ENCODE results near the gene LRRC47.

LRRC47 gene

DNA sequence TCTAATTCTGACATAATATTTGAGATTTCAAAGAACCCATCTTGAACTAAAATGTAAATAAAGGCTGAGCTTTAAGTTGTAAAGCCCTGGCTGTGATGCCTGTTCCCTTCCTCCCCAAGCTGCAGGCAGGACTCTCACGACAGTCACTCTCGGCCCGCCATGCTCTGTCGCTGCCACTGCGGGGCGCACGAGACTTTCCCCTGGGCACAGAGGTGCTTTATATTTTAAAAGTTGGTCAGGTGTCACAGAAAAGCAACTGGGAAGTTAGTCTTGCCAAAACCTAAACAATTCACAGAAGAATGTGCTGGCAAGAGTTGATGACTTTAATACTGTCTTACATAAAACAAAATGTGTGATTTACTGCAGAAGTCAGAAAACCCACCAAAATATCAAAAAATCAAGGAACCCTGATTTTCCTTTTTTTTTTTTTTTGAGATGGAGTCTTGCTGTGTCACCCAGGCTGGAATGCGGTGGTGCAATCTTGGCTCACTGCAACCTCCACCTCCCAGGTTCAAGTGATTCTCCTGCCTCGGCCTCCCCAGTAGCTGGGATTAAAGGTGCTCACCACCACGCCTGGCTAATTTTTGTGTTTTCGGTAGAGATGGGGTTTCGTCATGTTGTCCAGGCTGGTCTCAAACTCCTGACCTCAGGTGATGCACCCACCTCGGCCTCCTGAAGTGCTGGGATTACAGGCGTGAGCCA is 10.7 kb downstream of the LRRC47 start:
- no peak for DNase-seq (ENCODE audit: low read depth)

DNA sequence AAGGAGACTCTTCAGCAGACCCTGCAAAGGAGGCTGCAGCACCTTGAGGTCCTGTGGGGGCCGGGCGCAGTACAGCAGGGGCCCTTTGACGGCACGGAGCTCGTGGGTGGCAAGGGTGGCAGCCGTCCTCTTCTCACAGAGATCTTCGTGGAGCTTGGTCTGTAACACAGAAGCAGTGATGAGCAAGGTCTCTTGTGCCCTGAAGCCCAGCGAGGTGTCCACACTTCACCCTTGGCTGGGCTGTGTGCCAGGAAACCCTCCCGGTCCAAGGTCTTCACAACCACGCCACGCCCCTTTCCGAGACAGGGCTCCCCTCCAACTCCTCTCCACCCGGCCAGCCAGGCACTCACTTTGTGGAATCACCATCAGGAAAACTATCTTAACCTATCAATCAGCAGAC is 11.3 kb downstream of the LRRC47 start:
- DNase-seq (ENCODE audit: low read depth): no peak

DNA sequence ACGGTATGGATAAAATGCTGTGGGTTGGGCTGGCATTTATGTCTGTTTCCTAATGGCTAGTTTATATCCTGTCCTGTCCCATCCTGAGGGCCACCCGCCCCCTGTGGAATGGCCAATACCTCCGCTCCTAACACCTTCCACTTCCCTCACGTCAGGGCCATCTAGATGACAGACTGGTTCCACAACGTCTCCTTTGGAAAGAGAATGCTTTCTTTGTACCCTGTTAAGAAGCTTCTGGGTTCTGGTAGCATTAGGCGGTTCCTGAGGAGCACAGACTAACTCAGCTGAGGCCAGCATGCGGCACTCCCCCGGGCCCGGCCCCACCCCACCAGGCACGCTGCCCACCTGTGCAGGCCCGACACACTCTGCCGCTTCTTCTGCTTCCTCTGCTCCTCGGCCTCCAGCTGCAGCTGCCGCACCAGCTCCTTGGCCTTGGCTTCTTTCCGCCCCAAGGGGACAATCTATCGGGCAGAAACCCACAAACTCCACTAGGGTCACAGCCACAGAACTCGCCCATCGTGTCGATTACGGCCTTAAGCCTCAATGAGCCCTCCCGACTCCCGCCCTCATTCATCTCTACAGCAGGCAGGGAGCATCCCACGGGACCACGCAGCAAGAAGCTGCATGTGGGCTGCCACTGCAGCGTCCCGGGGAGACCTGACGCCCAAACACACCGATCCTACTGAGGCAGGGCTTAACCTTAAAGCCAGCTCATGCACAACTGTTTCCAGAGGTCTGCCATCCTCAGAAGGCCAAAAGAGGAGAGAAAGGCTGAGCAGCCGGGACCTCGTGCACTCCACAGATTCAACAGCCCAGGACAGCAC is 12.4 kb downstream of the LRRC47 start:
- DNase-seq (ENCODE audit: low read depth): no peak

DNA sequence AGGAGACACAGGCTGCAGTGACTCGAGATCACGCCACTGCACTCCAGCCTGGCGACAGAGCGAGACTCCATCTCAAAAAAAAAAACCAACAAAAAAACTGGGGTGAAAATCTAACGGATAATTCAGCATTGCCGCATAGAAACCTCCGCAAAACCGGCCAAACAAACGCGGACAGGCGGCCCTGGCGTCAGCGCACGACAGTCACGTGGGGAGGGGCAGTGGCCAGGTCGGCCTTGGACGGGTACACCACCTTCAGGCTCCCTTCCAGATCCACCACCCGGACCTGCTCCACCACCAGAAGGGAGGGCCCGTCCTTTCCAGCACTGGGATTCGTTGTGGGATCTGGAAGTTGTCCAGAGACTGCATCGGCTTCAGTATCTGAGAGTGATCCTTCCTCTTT is 15.4 kb downstream of the LRRC47 start:
- DNase-seq (ENCODE audit: low read depth): no peak

DNA sequence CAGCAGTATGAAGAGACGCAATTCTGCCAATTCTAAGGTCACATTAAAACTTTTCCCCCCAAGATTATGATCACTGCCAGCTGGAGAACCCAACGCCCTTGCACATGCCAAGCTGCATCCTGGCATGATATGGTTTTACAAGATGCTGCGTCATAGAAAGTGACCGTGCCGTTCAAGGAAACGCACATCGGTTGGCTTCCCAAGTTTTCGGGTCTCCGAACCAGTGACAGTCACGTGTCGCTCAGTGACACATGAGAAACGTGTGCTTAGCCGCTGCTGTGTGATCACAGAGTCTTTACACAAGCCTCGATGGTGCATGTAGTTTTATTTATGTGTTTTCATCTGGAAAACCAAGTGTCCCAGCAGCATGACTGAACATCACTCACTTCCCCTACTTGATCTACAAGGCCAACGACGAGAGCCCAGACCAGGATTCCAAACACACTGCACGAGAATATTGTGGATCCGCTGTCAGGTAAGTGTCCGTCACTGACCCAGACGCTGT is 16.3 kb downstream of the LRRC47 start:
- DNase-seq (ENCODE audit: low read depth): no peak

DNA sequence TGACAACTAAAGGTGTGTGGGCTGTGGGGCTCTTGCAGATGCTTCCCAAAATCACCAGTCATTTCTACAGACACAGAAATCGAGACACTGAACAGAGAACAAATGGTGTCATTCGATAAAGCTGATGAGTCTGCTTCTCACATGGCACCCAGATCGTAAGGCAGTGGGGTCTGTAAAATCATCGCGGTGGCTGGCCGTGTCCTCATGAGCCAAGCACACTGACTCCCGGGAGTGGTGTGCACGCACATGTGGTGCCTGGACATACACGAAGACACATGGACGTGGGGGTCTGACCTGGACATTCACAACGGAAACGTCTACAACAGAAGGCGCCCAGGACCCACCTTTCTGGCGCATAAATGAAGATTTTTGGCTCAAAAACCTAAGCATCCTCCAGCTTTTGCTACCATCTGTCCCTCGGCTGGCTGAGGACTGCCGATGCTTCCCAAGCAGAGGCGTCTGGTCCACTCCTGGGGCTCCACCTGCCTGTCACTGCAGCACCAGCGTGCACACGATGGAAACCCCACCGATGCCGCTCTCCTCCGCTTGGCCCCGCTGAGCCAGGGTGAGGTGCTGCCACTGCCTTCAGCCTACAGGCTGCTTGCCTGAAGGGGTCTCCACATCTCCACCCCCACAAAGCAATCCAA is 16.9 kb downstream of the LRRC47 start:
- no peak for DNase-seq (ENCODE audit: low read depth)

DNA sequence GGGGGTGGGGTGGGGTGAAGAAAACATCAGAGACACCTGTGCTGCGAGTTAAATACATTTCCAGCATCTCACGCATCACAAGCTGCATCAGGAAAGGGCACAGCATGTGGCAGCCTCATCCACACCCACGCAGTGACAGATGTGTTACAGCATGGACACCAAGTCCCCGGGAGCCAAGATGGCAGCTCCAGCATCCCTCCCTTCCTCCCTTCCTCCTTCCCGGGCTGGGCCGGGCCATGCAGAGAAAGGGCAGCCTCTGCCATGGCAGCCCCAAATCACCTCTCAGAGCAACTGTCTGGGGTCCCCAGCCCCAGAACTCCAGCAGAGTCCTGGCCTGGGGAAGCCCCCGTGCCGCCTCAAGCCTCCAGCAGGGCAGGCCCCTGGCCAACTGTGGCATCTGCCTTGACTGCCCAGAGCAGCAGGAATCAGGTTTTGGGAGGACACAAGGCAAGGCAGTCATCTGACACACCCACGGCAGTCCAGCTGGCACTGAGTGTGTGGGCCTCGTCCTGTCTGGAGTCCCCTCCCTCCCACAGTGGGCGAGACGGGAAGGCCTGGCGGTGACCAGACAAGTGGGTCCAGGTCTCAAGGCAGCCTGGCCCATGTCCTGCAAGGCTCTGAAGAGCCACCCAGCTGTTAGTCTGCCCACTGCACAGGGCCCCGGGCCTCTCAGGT is 17.6 kb downstream of the LRRC47 start:
- no peak for DNase-seq (ENCODE audit: low read depth)

DNA sequence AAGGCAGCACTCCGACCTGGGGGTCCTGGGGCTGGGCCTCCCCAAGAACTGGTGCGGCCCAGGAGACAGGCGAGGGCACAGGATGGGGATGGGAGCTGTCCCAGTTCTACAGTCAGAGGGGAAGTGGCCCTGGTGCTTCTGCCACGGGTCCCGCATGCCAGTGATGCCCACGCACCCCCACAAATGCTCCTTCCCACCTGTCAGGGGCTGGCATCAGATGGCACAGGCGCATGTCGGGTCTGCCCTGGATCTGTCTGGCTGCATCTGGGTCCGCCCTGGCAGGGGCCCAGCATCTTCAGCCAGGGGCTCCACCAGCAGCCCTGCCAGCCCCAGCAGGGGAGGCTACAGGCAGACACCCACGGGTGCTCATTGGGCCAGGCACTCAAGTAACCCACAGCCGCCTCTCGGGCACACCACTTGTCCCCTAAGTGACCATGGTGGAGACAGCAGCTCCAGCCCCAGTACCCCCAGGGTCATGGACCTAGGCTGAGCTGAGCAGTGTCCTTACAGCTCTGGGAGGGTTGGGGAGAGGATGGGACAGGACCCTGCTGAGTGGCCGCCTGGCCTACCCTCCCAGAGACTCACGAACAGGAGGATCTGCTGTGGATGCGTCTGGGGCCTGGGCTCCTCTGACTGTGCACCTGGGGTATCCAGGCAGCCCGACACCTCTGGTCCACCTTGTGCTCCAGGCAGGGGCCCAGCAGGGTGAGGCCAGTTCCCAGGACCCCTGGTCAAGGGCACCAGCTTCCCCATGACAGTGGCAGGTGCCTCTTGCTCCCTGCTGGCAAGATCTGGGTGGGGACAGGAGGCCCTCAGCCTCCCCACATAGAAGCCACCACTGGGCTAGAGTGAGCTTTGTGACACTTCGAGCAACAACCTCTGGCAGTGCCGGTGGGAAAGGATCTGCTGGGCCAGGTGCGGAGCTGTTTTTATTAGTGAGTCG is 18.4 kb downstream of the LRRC47 start:
- no peak for DNase-seq (ENCODE audit: low read depth)

DNA sequence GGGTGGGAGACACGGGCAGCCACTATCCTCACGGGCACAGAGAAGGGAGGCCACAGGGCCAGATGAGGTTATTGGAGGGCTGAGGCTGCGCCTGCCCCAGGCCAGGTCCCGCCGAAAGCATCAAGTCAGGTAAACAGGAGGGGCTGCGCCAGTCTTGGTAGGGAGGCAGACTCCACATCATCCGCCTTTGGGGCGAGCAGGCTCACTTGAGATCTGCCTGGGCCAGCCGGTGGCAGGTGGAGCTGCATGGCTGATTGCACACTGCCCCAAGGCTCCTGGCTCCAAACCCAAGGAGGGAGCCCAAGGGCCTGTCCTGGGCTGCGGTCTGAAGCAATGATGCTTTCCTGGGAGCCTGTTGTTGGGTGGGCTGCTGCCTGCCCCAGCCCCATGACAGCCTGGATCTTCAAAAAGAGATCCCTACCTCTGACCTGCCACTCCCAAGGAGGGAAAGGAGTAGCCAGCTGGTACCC is 19.2 kb downstream of the LRRC47 start:
- no peak for DNase-seq (ENCODE audit: low read depth)

DNA sequence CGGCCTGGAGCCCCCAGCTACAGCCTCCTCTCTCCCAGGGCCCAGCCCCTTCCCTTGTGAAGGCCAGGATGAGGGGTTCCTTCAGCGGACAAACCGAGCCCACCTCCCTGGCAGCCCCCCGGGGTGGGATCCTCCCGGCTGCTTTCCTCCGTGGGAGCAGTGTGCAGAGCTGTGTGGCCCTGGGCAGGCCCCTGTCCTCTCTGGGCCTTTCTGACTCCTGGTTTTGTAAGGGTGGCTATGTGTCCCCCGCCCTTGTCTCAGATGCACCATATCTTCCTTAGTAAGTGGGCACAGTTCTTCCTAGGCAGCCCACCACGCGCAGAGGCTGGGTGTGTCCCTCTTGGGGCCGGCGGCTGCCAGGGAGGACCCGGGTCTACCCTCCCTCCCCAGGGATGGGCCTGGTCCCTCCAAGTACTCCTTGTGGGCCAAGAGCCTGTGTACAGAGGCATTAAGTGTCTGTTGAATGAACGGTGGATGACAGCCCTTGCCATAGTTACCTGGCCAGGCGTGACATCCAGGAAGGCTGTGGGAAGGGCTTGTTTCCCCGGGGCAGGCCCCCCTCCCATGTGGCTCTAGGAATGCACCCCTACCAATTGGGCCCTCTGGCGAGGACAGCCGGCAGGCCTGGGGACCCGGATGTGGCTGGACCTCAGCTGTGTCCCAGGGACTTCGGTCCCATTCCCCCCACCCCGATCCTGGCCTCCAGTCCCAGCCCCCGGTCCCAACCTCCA is 19.9 kb downstream of the LRRC47 start:
- DNase-seq (ENCODE audit: low read depth): no peak

DNA sequence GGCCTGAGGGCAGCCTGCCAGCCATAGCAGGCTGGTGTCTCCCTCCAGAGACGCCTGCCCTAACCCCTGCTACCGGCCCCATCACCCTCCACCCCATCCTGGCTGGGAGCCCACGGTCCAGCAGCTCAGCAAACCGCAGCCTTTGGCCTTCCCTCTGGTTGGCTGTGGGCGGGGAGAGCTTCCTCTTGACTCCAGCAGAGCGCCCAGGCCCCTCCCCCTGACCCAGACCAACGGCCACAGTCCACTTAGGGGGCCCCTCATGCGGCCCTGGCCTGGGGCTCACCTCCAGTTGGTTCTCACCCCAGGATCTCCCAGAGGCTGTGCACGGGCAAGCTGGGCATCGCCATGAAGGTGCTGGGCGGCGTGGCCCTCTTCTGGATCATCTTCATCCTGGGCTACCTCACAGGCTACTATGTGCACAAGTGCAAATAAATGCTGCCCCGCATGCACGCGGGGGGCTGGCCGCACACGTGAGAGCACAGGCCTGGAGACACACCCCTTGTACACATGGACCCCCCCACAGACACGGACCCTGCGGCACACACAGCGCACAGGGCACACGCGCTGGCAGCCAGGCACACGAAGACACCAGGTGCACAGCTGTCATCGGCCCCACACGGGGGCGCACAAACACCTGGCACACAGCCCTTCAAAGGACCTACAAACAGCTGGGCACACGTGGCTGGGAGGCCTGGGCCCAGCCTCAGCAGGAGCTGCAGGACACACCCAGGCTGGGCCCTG is 20.6 kb downstream of the LRRC47 start:
- no peak for DNase-seq (ENCODE audit: low read depth)

DNA sequence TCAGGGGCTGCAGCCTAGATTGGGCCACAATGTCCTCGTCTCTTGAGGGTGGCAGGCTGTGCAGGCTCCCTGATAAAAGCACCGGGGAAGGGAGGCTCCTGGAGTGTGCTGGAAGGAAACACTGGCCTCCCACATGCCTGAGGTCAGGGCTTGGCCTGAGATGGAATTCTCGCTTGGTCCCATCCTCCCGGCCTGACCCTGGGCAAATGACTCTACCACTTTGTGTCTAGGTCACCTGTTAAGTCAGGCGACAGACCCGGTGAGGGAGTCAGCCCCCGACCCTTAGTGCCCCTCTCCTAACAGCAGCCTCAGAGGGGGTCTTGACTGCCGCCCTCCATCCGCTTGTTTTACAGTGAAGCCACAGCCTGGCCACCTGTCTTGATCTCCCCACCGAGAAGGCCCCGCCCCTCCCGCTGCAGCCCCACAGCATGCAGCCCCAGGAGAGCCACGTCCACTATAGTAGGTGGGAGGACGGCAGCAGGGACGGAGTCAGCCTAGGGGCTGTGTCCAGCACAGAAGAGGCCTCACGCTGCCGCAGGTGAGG is 21.3 kb downstream of the LRRC47 start:
- DNase-seq (ENCODE audit: low read depth): no peak

DNA sequence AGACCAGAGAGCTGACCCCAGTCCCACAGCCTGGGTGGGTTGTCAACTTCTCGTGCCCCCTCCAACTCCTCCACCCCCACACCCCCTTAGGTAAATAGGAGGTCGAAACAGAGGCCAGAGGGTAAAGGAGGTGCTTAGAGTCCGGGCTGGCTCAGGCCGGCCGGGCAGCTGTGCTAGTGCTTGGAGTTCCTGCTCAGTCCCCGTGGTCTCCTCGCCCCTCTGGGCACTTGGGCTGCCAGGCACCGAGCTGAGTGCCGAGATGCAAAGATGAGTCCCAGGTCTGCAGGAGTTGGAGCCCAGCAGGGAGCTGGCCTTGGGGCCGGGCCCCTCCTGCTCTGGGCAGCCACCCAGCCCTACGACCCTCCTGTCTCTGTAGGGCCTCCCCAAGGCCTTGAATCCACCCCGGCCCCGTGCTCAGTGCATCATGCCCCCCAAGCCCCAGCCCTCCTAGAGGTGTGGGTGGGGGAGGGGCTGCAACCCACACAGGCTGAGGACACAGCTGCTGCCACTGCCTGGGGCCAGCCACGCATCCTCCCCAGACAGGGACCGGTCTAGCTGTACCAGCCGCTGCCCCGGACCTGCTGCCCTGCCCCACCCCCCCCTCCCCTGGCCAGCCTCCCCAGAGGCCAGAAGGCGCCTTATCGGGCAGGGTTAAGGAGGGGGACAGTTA is 21.9 kb downstream of the LRRC47 start:
- no peak for DNase-seq (ENCODE audit: low read depth)

DNA sequence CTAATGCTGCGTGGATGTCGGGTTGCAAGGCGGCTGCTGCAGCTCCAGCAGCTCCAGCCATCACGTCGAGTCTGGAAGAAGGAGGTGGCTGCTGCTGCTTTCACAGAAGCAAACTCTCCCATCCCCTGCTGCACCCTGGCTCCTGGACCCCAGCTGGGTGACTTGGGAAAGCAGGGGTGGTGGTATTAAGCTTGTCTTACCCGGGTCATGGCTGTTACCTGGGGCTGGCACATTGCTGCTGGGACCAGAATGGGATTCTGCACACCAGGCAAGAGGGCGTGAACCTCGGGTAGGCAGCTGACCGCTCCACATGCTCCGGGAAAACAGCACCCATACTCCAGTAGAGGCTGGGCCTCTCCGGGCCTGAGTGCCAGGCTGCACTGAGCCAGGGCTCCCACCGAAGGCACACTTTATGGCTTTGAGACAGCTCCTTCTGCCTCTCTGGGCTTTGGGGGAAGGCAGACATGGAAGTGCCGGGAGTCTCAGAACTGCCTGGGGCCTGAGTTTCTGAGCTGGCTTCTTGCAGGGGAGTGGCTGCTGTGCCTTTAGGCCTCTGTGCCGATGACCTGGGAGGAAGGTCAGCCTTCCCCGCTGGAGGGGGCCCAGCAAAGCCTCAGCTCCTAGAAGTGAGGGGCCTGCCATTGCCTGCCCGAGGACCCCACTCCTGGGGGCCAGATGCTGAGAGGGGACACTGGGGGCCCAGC is 22.6 kb downstream of the LRRC47 start:
- no peak for DNase-seq (ENCODE audit: low read depth)

DNA sequence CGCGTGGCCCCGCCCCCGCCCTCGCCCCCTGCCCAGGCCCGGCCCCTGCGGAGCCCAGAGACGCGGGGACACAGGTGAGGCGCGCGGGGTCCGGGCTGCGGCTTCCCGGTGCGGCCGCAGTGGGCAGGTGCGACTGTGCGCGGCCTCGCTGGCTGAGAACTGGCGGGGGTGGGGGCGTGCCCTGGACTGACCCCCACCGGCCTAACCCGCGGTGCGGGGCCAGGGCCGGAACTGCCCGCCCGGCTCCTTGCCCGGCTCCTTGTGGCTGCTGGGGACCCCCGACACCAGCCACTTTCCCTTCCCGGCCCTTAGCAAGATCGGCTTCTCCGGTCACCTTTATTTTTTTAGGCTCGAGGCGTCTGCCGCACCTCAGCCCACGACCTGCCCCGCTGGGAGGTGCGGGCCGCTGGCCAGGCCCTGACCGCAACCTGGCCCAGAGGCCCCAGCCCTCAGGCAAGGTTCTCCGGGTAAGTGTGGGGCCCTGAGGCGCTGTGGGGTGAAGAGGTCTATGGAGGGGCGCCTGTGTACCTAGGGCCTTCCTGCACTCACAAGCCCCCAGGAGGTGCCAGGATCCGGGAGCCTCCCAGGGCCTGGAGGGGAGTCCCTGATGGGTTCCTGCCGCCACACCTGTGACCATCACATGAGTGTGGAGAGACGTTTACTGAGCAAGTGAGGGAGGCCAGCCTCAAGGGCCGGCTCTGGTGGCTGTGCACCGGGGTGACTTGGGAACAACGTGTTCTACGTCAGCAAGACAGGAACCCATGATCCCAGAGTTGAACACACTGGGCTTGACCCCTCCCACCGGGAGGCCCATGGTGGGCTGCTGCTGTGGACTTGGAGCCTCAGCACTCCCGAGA is 23.4 kb downstream of the LRRC47 start, which contains the start of gene SMIM1:
SMIM1 (plus strand) TSS at position 35 of the 857 bp plus-strand sequence. CDS start 2,625 bp downstream, outside the sequence.
- DNase-seq (ENCODE audit: low read depth): no peak

DNA sequence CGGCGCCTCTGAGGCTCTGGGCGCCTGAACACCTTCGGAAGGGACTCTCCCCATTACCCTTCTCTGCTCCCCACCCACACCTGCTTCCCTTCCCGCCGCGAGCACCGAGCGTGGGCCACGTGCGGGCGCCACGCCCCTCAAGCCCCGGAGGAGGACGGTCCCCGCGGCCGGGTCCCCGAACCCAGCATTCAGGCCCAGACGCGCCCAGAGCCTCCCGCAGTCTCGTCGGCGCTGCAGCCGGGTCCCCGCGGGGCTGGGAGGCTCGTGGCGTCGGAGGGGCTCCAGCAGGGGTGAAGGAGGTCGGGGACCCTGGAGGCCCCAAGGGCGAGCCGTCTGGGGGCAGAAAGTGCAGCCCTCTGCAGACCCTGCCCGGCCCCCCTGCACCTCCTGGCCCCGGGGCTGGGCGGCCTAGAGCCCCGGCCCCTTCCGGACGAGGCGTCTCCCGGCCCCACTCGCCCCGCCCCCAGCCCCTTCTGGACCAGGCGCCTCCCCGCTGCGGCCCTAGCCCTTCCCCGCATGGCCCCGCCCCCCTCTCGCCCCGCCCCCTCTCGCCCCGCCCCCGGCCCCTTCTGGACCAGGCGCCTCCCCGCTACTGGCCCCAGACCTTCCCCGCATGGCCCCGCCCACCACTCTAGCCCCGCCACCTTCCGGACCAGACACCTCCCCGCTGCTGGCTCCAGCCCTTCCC is 24.1 kb downstream of the LRRC47 start:
- DNase-seq (ENCODE audit: low read depth): peak; percentile 60
